Renal pelvis (tissue), 12 donors: ENCODE data around the gene PHETA2. TPM values are rescaled to one million over a fixed set of nuclear protein-coding genes. Genes with fewer than 3 reads are reported as not detected.

Experiments
- DNase-seq: peaks from one replicate; pipeline ENCODE4 v3.0.0-alpha.2; 2013
- long read RNA-seq, 16 experiments: transcript quantifications; one replicate each; lab custom pipeline, GENCODE V29; 2026
- polyA plus RNA-seq, 3 donors: library from polyadenylated mRNA; unstranded; fragments of 120-200 nt; gene quantifications; one replicate each; pipeline ENCODE4 v1.2.1, GENCODE V29; 2013; ENCODE audit not compliant: insufficient read length in 3 of 3

PHETA2 gene
- polyA plus RNA-seq: 10 to 100 TPM in 2 of 3 donors, 1 to 10 TPM in 1; 8.8 to 14.0 (median 12.3) TPM
- long read RNA-seq, donor 1, transcript PHETA2-201 (3 exons, 2,335 nt): major isoform, 8 of 8 reads
- long read RNA-seq, donor 1, partial matches to known transcripts: 0 of 8 reads
- long read RNA-seq, donor 1, other reads (novel, unspliced or antisense): 0 of 8 reads
- long read RNA-seq, donor 2, transcript PHETA2-201 (3 exons, 2,335 nt): major isoform, 9 of 15 reads
- long read RNA-seq, donor 2, partial matches to known transcripts: 6 of 15 reads
- long read RNA-seq, donor 2, other reads (novel, unspliced or antisense): 0 of 15 reads
- long read RNA-seq, donor 3, partial matches to known transcripts: 0 of 3 reads
- long read RNA-seq, donor 3, other reads (novel, unspliced or antisense): 0 of 3 reads
- long read RNA-seq, donor 4, transcript PHETA2-201 (3 exons, 2,335 nt): major isoform, 5 of 5 reads
- long read RNA-seq, donor 4, partial matches to known transcripts: 0 of 5 reads
- long read RNA-seq, donor 4, other reads (novel, unspliced or antisense): 0 of 5 reads
- long read RNA-seq, donor 5, partial matches to known transcripts: 0 of 3 reads
- long read RNA-seq, donor 5, other reads (novel, unspliced or antisense): 0 of 3 reads
- long read RNA-seq, donor 6, partial matches to known transcripts: 0 of 3 reads
- long read RNA-seq, donor 6, other reads (novel, unspliced or antisense): 0 of 3 reads
- long read RNA-seq, donor 7, transcript PHETA2-201 (3 exons, 2,335 nt): major isoform, 5 of 6 reads
- long read RNA-seq, donor 7, partial matches to known transcripts: 0 of 6 reads
- long read RNA-seq, donor 7, other reads (novel, unspliced or antisense): 0 of 6 reads
- long read RNA-seq, donor 8, transcript PHETA2-201 (3 exons, 2,335 nt): major isoform, 9 of 9 reads
- long read RNA-seq, donor 8, partial matches to known transcripts: 0 of 9 reads
- long read RNA-seq, donor 8, other reads (novel, unspliced or antisense): 0 of 9 reads
- long read RNA-seq, donor 9, partial matches to known transcripts: 0 of 4 reads
- long read RNA-seq, donor 9, other reads (novel, unspliced or antisense): 0 of 4 reads
- long read RNA-seq, donor 10, partial matches to known transcripts: 0 of 1 reads
- long read RNA-seq, donor 10, other reads (novel, unspliced or antisense): 0 of 1 reads
- long read RNA-seq, donor 11, partial matches to known transcripts: 5 of 8 reads
- long read RNA-seq, donor 11, other reads (novel, unspliced or antisense): 0 of 8 reads
- long read RNA-seq, donor 12, partial matches to known transcripts: 0 of 3 reads
- long read RNA-seq, donor 12, other reads (novel, unspliced or antisense): 0 of 3 reads
- long read RNA-seq, donor 13, partial matches to known transcripts: 0 of 1 reads
- long read RNA-seq, donor 13, other reads (novel, unspliced or antisense): 0 of 1 reads
- long read RNA-seq, donor 14, transcript PHETA2-201 (3 exons, 2,335 nt): major isoform, 8 of 8 reads
- long read RNA-seq, donor 14, partial matches to known transcripts: 0 of 8 reads
- long read RNA-seq, donor 14, other reads (novel, unspliced or antisense): 0 of 8 reads
- long read RNA-seq, donor 15, transcript PHETA2-201 (3 exons, 2,335 nt): major isoform, 7 of 8 reads
- long read RNA-seq, donor 15, partial matches to known transcripts: 0 of 8 reads
- long read RNA-seq, donor 15, other reads (novel, unspliced or antisense): 0 of 8 reads
- long read RNA-seq, donor 16, partial matches to known transcripts: 0 of 4 reads
- long read RNA-seq, donor 16, other reads (novel, unspliced or antisense): 0 of 4 reads

- peak; percentile 40 for DNase-seq
Measured at GRCh38 chr22:42074132-42074811, at the start of gene PHETA2. Gene PHETA2 (plus strand): TSS chr22:42074248. CDS start chr22:42077294, 3,046 bp downstream.

GRCh38 chr22:42025421-42025820 lies 48.6 kb upstream of the PHETA2 start:
- no peak for DNase-seq

GRCh38 chr22:42026705-42027104 lies 47.3 kb upstream of the PHETA2 start:
- no peak for DNase-seq

GRCh38 chr22:42033263-42034181 lies 40.5 kb upstream of the PHETA2 start:
- DNase-seq: no peak

- DNase-seq: no peak
Measured at GRCh38 chr22:42035256-42035655, 38.8 kb upstream of the PHETA2 start.

- no peak for DNase-seq
Measured at GRCh38 chr22:42039271-42039670, 34.8 kb upstream of the PHETA2 start.

- DNase-seq: no peak
Measured at GRCh38 chr22:42041784-42042183, 32.3 kb upstream of the PHETA2 start.

- DNase-seq: no peak
Measured at GRCh38 chr22:42050641-42051180, 23.3 kb upstream of the PHETA2 start.

- no peak for DNase-seq
Measured at GRCh38 chr22:42052765-42053164, 21.3 kb upstream of the PHETA2 start.

- no peak for DNase-seq
Measured at GRCh38 chr22:42056757-42057511, 17.1 kb upstream of the PHETA2 start.

- no peak for DNase-seq
Measured at GRCh38 chr22:42060489-42060888, 13.6 kb upstream of the PHETA2 start.

- no peak for DNase-seq
Measured at GRCh38 chr22:42061041-42061440, 13.0 kb upstream of the PHETA2 start.

GRCh38 chr22:42062506-42063170 lies 11.4 kb upstream of the PHETA2 start:
- DNase-seq: no peak

- DNase-seq: no peak
Measured at GRCh38 chr22:42064629-42065028, 9.4 kb upstream of the PHETA2 start.

- DNase-seq: no peak
Measured at GRCh38 chr22:42065438-42066125, 8.5 kb upstream of the PHETA2 start.

- DNase-seq: no peak
Measured at GRCh38 chr22:42066126-42066761, 7.8 kb upstream of the PHETA2 start.
